OCI-LY1 (cell line): ENCODE results near the gene EIF6.
A peak's percentile ranks its signal among the peaks of the same experiment; 100 is the strongest.

Experiments
- H2AFZ ChIP-seq: fragments of 200-600 bp; sonication (generic), shearing (Covaris generic); 2 replicates; pipeline ENCODE4 v1.6.0; 2014; ENCODE audit warnings: antibody characterized with exemption, mild to moderate bottlenecking, low read length
- H3F3A ChIP-seq: fragments of 200-600 bp; sonication (generic), shearing (Covaris generic); 2 replicates; pipeline ENCODE4 v1.6.0; 2014; ENCODE audit warnings: mild to moderate bottlenecking, antibody characterized with exemption, low read length, moderate library complexity; ENCODE audit not compliant: insufficient read depth
- H3K27ac ChIP-seq: fragments of 200-600 bp; sonication (generic); 2 replicates; pipeline ENCODE4 v1.5.1; 2014; ENCODE audit warnings: low read length, mixed run types, mild to moderate bottlenecking, low read depth; ENCODE audit not compliant: poor library complexity, severe bottlenecking
- H3K27me3 ChIP-seq: fragments of 200-600 bp; sonication (generic); 2 replicates; pipeline ENCODE4 v1.6.0; 2014; ENCODE audit warnings: antibody characterized with exemption, mild to moderate bottlenecking, low read length, moderate library complexity; ENCODE audit not compliant: insufficient read depth
- H3K36me3 ChIP-seq: fragments of 200-600 bp; sonication (generic); 2 replicates; pipeline ENCODE4 v1.6.1; 2014; ENCODE audit warnings: mild to moderate bottlenecking, antibody characterized with exemption, low read length, moderate library complexity, mixed read lengths; ENCODE audit not compliant: insufficient read depth
- H3K4me1 ChIP-seq: fragments of 200-600 bp; sonication (generic); 2 replicates; pipeline ENCODE4 v1.5.1; 2014; ENCODE audit warnings: mild to moderate bottlenecking, low read length, moderate library complexity; ENCODE audit not compliant: insufficient read depth, severe bottlenecking
- H3K4me2 ChIP-seq: fragments of 200-600 bp; sonication (generic), shearing (Covaris generic); 2 replicates; pipeline ENCODE4 v1.6.1; 2014; ENCODE audit warnings: low read length
- H3K4me3 ChIP-seq: fragments of 200-600 bp; sonication (generic); 2 replicates; pipeline ENCODE4 v1.5.1; 2014; ENCODE audit warnings: low read length, low read depth, mild to moderate bottlenecking, mixed read lengths; ENCODE audit not compliant: poor library complexity, severe bottlenecking
- H3K79me2 ChIP-seq: fragments of 200-600 bp; shearing (Covaris generic); 2 replicates; pipeline ENCODE4 v1.6.1; 2016; ENCODE audit warnings: mixed run types, low read length, mixed read lengths; ENCODE audit not compliant: insufficient read depth
- H3K9ac ChIP-seq: fragments of 200-600 bp; sonication (generic), shearing (Covaris generic); 2 replicates; pipeline ENCODE4 v1.6.1; 2014; ENCODE audit warnings: mild to moderate bottlenecking, low read length, mixed read lengths
- H3K9me2 ChIP-seq: fragments of 200-600 bp; sonication (generic), shearing (Covaris generic); 2 replicates; pipeline ENCODE4 v1.6.1; 2014; ENCODE audit warnings: low read depth, mild to moderate bottlenecking, low read length, mixed read lengths
- H3K9me3 ChIP-seq: fragments of 200-600 bp; shearing (Covaris generic); 2 replicates; pipeline ENCODE4 v1.6.1; 2014; ENCODE audit warnings: low read length, mixed read lengths
- H4K20me1 ChIP-seq: fragments of 200-600 bp; sonication (generic), shearing (Covaris generic); 2 replicates; pipeline ENCODE4 v1.6.0; 2016; ENCODE audit warnings: mild to moderate bottlenecking, low read length; ENCODE audit not compliant: insufficient read depth
- CTCF ChIP-seq: fragments of 200-600 bp; sonication (generic), shearing (Covaris generic); IDR thresholded peaks from 2 replicates; pipeline ENCODE4 v1.5.1; 2017; ENCODE audit warnings: mild to moderate bottlenecking, antibody characterized with exemption, low read length, moderate library complexity, mixed read lengths
- EZH2 ChIP-seq: fragments of 200-600 bp; sonication (generic), shearing (Covaris generic); IDR thresholded peaks from 2 replicates; pipeline ENCODE4 v1.8.0; 2017; ENCODE audit warnings: borderline replicate concordance, mixed run types, mild to moderate bottlenecking, antibody characterized with exemption, low read length, moderate library complexity, mixed read lengths

Gene EIF6

GRCh38 chr20:35329435-35330139 lies 45.0 kb upstream of the EIF6 start:
- Histone ChIP-seq H3K9me3 (no peaks in the 10 kb centered on the region), H3K4me2 (no peak overlapping the region)

GRCh38 chr20:35328689-35329088 lies 44.1 kb upstream of the EIF6 start:
- peak overlapping the region; percentile 49 for H3K27ac ChIP-seq
- TF ChIP-seq EZH2 (no peak), CTCF (no peak)
- no peak overlapping the region for H3K4me2 ChIP-seq

More at GRCh38 chr20:35329435-35330139, 45.0 kb upstream of the EIF6 start:
- Histone ChIP-seq H3K9me2 (no peaks in the 10 kb centered on the region), H3K36me3 (peaks cover 5% of the 10 kb centered on the region; the same call in 1 of the 2 replicates), H3K27me3 (no peaks in the 10 kb centered on the region), H2AFZ (no peak overlapping the region), H3K27ac (peak overlapping the region; percentile 49), H3F3A (no peaks in the 10 kb centered on the region), H3K79me2 (no peaks in the 10 kb centered on the region), H3K4me1 (peaks cover 38% of the 10 kb centered on the region), H4K20me1 (no peaks in the 10 kb centered on the region), H3K9ac (no peak overlapping the region), H3K4me3 (no peak overlapping the region)
- TF ChIP-seq EZH2 (no peak), CTCF (peak; percentile 82)

GRCh38 chr20:35328095-35328685 lies 43.6 kb upstream of the EIF6 start:
- peak overlapping the region; percentile 49 for H3K27ac ChIP-seq
- no peaks in the 10 kb centered on the region for H3K27me3 ChIP-seq
- no peak overlapping the region for H3K4me3 ChIP-seq
- no peaks in the 10 kb centered on the region for H3K9me3 ChIP-seq
- H3K79me2 ChIP-seq, result no peaks in the 10 kb centered on the region
- no peaks in the 10 kb centered on the region for H4K20me1 ChIP-seq
- H3K9me2 ChIP-seq, result no peaks in the 10 kb centered on the region
- no peaks in the 10 kb centered on the region for H3F3A ChIP-seq
- no peak overlapping the region for H3K4me2 ChIP-seq
- H3K9ac ChIP-seq, result no peak overlapping the region
- H3K36me3 ChIP-seq, result peaks cover 5% of the 10 kb centered on the region; the same call in 1 of the 2 replicates
- H3K4me1 ChIP-seq, result peaks cover 38% of the 10 kb centered on the region
- H2AFZ ChIP-seq, result no peak overlapping the region
- TF ChIP-seq CTCF (no peak), EZH2 (no peak)

More at GRCh38 chr20:35328689-35329088, 44.1 kb upstream of the EIF6 start:
- Histone ChIP-seq H3K27me3 (no peaks in the 10 kb centered on the region), H4K20me1 (no peaks in the 10 kb centered on the region), H3K9me3 (no peaks in the 10 kb centered on the region), H3K79me2 (no peaks in the 10 kb centered on the region), H3K4me3 (no peak overlapping the region), H3K9me2 (no peaks in the 10 kb centered on the region), H3K4me1 (peaks cover 38% of the 10 kb centered on the region), H3K36me3 (peaks cover 5% of the 10 kb centered on the region; the same call in 1 of the 2 replicates), H3K9ac (no peak overlapping the region), H2AFZ (no peak overlapping the region), H3F3A (no peaks in the 10 kb centered on the region)
